HuH-7.5 (cell line): ENCODE data around the gene LMO3.
"Not testable (repeated sequence)": the region's sequence is repeated elsewhere in the genome, so short reads cannot be mapped to it uniquely, and the experiment has no call there.

Experiments used
- DNase-seq: peaks from one replicate; pipeline ENCODE4 v3.0.0; 2011; ENCODE audit warnings: low spot score

LMO3 gene

GRCh38 chr12:16542586-16542985, 63.4 kb downstream of the LMO3 start:
- no peak for DNase-seq

DNA sequence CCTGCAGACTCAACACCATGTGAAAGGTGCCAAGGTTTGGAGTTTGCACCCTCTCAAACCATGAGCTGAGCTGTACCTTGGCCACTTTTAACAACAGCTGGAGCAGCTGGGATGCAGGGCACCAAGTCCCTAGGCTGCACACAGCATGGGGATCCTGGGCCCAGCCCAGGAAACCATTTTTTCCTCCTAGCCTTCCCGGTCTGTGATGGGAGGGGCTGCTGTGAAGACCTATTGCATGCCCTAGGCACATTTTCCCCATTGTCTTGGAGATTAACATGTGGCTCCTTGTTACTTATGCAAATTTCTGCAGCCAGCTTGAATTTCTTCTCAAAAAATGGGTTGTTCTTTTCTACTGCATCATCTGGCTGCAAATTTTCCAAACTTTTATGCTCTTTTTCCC, 68.3 kb downstream of the LMO3 start:
- DNase-seq = not testable (repeated sequence)

- DNase-seq = no peak
These were observed 74.3 kb downstream of the LMO3 start for GRCh38 chr12:16531621-16532020.

GRCh38 chr12:16530268-16530850, 75.6 kb downstream of the LMO3 start:
- no peak for DNase-seq

DNA sequence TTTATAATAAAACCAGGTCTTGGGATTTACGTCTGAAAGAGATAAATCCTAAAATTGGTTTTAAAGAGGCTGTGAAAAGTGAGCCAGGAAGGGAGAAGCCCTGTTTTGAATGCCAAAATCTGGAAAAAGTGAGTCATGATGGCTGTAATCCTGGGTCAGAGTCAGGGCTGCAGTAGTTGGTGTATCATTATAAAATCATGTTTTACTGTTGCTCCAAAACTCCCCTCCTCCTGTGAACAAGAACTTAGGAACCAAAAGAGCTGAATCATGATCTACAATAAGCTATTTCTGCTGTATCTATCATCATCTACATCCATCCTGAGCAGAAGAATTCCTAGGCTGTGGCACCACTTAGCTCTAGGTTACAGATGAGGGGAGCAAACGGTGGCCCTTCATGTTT, 79.3 kb downstream of the LMO3 start:
- no peak for DNase-seq

GRCh38 chr12:16524378-16524777, 81.6 kb downstream of the LMO3 start:
- no peak for DNase-seq

DNA sequence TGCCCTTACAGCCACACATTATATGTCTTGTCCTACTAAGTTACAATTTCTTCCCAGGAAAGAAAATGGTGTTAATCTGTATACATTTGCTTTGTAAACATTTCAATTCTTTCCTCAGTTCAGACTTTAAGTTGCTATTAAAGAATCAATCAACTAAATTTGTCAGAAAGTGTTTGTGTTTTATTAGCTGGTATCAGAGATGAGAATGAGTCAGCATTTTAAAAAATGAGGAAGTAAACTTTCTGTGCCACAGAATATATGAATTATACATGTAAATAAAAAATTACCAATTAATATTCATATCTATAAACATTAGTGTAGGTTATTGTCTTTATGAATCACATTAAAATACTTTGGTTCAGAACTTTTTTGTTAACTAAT, 82.0 kb downstream of the LMO3 start:
- no peak for DNase-seq

DNA sequence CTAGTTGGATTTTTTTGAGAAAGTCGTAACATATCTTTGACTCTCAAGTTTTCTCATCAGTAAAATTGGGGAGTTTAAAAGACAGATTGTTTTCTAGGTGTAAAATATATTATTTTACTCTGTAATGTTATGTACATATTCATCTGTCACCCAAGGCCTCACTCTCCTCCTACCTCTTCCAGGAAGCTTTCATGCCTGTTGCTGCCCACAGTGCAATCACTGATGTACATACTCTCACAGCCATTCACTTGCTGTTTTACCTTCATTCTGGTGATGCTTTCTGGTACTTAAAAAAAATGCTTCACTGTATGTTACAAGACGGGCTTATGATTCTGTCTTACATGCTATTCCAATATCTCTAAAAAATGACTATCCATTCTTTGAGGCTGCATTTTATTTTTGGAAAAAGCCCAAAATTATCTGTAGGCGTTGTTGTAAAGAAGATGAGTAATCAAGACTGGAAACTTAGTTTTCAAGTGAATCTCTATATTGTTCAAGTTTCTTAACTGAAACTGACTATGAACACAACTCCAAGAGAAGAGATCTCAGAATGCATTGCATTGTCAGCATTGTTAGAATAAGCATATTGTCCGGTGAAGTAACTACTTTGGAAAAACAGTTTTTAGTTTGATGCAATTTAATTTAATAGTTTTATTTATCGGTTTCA, 82.5 kb downstream of the LMO3 start:
- no peak for DNase-seq

GRCh38 chr12:16520328-16520727, 85.6 kb downstream of the LMO3 start:
- DNase-seq = no peak

GRCh38 chr12:16515666-16516065, 90.3 kb downstream of the LMO3 start:
- DNase-seq = no peak

DNA sequence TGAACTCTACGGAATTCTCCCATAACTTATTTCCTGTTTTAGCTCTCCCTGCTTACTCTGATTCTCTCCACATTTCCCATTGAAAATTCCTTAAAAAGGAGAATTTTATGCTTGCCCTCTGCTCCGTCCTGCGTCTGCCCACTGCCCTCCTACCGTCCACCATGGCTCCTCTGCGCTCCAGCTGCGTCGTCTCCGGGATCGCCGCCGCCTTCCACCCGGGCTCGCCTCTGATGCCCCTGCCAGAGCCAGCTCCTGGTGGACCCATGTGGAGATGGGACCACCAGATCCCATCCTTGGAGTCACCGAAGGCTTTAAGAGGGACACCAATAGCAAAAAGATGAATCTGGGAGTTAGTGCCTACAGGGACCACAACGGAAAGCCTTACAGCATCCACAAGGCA, 92.7 kb downstream of the LMO3 start:
- DNase-seq = no peak

DNA sequence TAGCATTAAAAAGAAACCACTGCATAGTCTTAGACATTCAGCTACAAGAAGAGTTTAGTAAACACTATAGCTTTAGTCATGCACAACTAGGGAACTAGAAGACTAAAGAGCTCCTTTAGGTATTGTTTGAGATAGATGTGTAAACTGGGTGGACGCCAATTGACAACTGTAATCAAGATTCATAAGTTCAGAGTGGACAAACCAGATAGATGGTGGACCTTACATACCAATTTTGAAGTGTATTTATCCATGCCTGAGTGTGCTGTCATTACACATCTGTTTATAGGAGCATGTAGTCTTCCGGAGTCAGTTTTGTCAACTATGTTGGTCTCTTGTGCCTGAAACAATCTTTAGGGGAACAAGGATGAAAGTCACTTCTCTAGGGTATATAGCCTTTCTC, 96.6 kb downstream of the LMO3 start:
- DNase-seq = no peak

DNA sequence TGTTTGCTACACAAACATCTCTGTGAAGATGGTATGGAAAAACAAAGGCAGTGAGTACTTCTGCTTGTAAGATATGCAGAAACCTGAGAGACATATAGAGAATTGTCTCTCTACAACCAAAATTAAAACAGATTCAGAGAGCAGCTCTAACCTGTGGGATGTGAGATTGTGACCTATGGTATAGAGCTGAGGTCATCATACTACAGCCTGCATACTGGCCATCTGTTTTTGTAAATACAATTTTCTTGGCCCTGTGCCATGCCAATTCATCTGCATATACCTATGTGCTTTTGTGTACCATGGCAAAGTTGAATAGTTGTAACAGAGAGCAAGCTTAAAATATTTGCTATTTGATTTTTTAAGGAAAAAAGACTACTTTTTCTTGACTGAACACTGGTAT, 99.6 kb downstream of the LMO3 start:
- DNase-seq = no peak

- no peak for DNase-seq
These were observed 101.8 kb downstream of the LMO3 start for GRCh38 chr12:16504200-16504599.

- DNase-seq = no peak
These were observed 106.4 kb downstream of the LMO3 start for GRCh38 chr12:16499611-16500010.
